IPS-18c (cell line): ENCODE data around the gene ICAM4.
A peak's percentile ranks its signal among the peaks of the same experiment; 100 is the strongest.
"Not testable (repeated sequence)": the region's sequence is repeated elsewhere in the genome, so short reads cannot be mapped to it uniquely, and the experiment has no call there.

Experiments used
- H3K4me3 ChIP-seq: 2 replicates; pipeline ENCODE4 v1.7.0; 2013; ENCODE audit warnings: low read depth, mild to moderate bottlenecking, low read length, moderate library complexity; ENCODE audit not compliant: insufficient read depth
- H3K9me3 ChIP-seq: one replicate; pipeline ENCODE4 v1.6.1; 2013; ENCODE audit warnings: mild to moderate bottlenecking, low read length, moderate library complexity; ENCODE audit not compliant: control insufficient read depth, insufficient read depth

ICAM4 gene

GRCh38 chr19:10260141-10260584 lies 26.6 kb upstream of the ICAM4 start:
- Histone ChIP-seq H3K4me3 (no peak overlapping the region), H3K9me3 (no peaks in the 10 kb centered on the region)

GRCh38 chr19:10262771-10263170 lies 24.0 kb upstream of the ICAM4 start:
- Histone ChIP-seq H3K4me3 (no peak overlapping the region), H3K9me3 (peaks cover 2% of the 10 kb centered on the region)

GRCh38 chr19:10266706-10267105 lies 20.0 kb upstream of the ICAM4 start:
- peaks cover 4% of the 10 kb centered on the region for H3K9me3 ChIP-seq
- H3K4me3 ChIP-seq: no peak overlapping the region

GRCh38 chr19:10268071-10268470 lies 18.7 kb upstream of the ICAM4 start:
- Histone ChIP-seq H3K4me3 (no peak overlapping the region), H3K9me3 (peaks cover 4% of the 10 kb centered on the region)

- H3K9me3 ChIP-seq: peaks cover 4% of the 10 kb centered on the region
Observed at GRCh38 chr19:10269333-10270179, 17.2 kb upstream of the ICAM4 start.

GRCh38 chr19:10270180-10270615 lies 16.6 kb upstream of the ICAM4 start:
- H3K4me3 ChIP-seq: peak overlapping the region; percentile 56
- peaks cover 4% of the 10 kb centered on the region for H3K9me3 ChIP-seq

More at GRCh38 chr19:10269333-10270179, 17.2 kb upstream of the ICAM4 start:
- peak overlapping the region; percentile 56 for H3K4me3 ChIP-seq

- peak within 1 kb of the TSS; percentile 56 for H3K4me3 ChIP-seq
Observed at GRCh38 chr19:10270616-10271394, 15.9 kb upstream of the ICAM4 start, which contains the start of gene ICAM1. TSS of gene ICAM1 (plus strand) at chr19:10271120. CDS start at chr19:10271160, 40 bp downstream.

GRCh38 chr19:10271543-10272086 lies 15.1 kb upstream of the ICAM4 start:
- peaks cover 2% of the 10 kb centered on the region for H3K9me3 ChIP-seq
- no peak overlapping the region for H3K4me3 ChIP-seq

More at GRCh38 chr19:10270616-10271394, 15.9 kb upstream of the ICAM4 start, which contains the start of gene ICAM1:
- H3K9me3 ChIP-seq: peaks cover 2% of the 10 kb centered on the region

- Histone ChIP-seq H3K9me3 (peaks cover 2% of the 10 kb centered on the region), H3K4me3 (no peak overlapping the region)
Observed at GRCh38 chr19:10274589-10274988, 12.2 kb upstream of the ICAM4 start.

- H3K9me3 ChIP-seq: no peaks in the 10 kb centered on the region
- no peak overlapping the region for H3K4me3 ChIP-seq
Observed at GRCh38 chr19:10277795-10278589, 8.8 kb upstream of the ICAM4 start.

- Histone ChIP-seq H3K9me3 (no peaks in the 10 kb centered on the region), H3K4me3 (no peak overlapping the region)
Observed at GRCh38 chr19:10278935-10279334, 7.8 kb upstream of the ICAM4 start.

- no peaks in the 10 kb centered on the region for H3K9me3 ChIP-seq
- H3K4me3 ChIP-seq: no peak overlapping the region
Observed at GRCh38 chr19:10279737-10280442, 6.9 kb upstream of the ICAM4 start.

- not testable (repeated sequence) for H3K4me3 ChIP-seq, H3K9me3 ChIP-seq
Observed at GRCh38 chr19:10282043-10282442, 4.7 kb upstream of the ICAM4 start.

GRCh38 chr19:10283301-10284064 lies 3.3 kb upstream of the ICAM4 start:
- Histone ChIP-seq H3K9me3 (no peaks in the 10 kb centered on the region), H3K4me3 (no peak overlapping the region)

GRCh38 chr19:10284065-10284959 lies 2.4 kb upstream of the ICAM4 start:
- Histone ChIP-seq H3K4me3 (no peak overlapping the region), H3K9me3 (no peaks in the 10 kb centered on the region)
